Esophagus (tissue), 2 donors: ENCODE measurements around the gene AGBL2. TPM values are rescaled to one million over a fixed set of nuclear protein-coding genes. Genes with fewer than 3 reads are reported as not detected.
"Not testable (repeated sequence)": the region's sequence is repeated elsewhere in the genome, so short reads cannot be mapped to it uniquely, and the experiment has no call there.

Experiments
- H3K27ac ChIP-seq, 2 donors: one replicate each; pipeline ENCODE4 v1.5.1; 2013; ENCODE audit warnings: low read depth in 2 of 2, mild to moderate bottlenecking in 2 of 2, inconsistent platforms in 1 of 2, low read length in 1 of 2, moderate library complexity in 1 of 2
- H3K27me3 ChIP-seq, 2 donors: one replicate each; pipeline ENCODE4 v1.6.1; 2013; ENCODE audit warnings: low read length in 2 of 2, control low read depth in 1 of 2, mild to moderate bottlenecking in 1 of 2; ENCODE audit not compliant: insufficient read depth in 2 of 2, control insufficient read depth in 1 of 2
- H3K36me3 ChIP-seq, 2 donors: one replicate each; pipeline ENCODE4 v1.6.1; 2013; ENCODE audit warnings: low read length in 1 of 2; ENCODE audit not compliant: control insufficient read depth in 2 of 2, insufficient read depth in 2 of 2
- H3K4me1 ChIP-seq, 2 donors: one replicate each; pipeline ENCODE4 v1.6.1; 2013; ENCODE audit warnings: low read length in 1 of 2; ENCODE audit not compliant: control insufficient read depth in 2 of 2, insufficient read depth in 2 of 2
- H3K4me3 ChIP-seq, 2 donors: one replicate each; pipeline ENCODE4 v1.5.1; 2013; ENCODE audit warnings: low read length in 2 of 2, mild to moderate bottlenecking in 2 of 2, low read depth in 1 of 2, moderate library complexity in 1 of 2
- H3K9me3 ChIP-seq, 2 donors: one replicate each; pipeline ENCODE4 v1.6.1; 2013; ENCODE audit warnings: mild to moderate bottlenecking in 2 of 2, low read depth in 1 of 2, low read length in 1 of 2, moderate library complexity in 1 of 2; ENCODE audit not compliant: control insufficient read depth in 2 of 2, insufficient read depth in 1 of 2
- WGBS, 2 donors: extraction: QIAGEN DNeasy Blood & Tissue Kit; methylation state at CpG; one replicate each; pipeline ENCODE4 v1.1.7; 2013; 5-methylcytosine and 5-hydroxymethylcytosine counted together
- polyA plus RNA-seq, 2 donors: library from polyadenylated mRNA; stranded (reverse); fragments of 200-250 nt; gene quantifications; one replicate each; pipeline ENCODE4 v1.2.3, GENCODE V29; 2013
- donor health status: healthy with polysubstance abuse.
- donor health status: Bipolar disorder and iron deficiency.

The AGBL2 gene
- polyA plus RNA-seq, 2 donors = 0.69 to 1.7 TPM

DNA sequence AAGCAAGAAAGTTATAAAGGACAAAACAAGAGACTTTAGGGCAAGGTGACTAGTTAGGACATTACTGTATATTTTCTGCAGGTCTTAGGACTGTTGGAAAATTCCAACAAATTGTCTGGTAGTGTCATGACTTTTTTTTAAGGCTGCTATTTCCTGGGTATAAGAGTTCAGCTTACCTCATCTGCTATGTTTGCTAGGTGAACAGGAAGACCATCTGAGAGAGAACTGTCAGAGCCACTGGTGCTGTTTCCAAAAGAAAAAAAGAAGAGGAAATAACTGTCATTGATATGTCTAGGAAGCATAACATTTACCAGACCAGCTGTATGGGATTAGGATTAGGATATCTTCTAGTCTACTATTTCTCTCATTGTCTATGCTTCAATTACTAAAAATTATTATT lies 46.5 kb downstream of the AGBL2 start:
- Histone ChIP-seq H3K27me3 (no peaks in the 10 kb centered on the region), H3K36me3 (no peaks in the 10 kb centered on the region), H3K27ac (no peak overlapping the region), H3K4me3 (no peak overlapping the region), H3K4me1 (no peaks in the 10 kb centered on the region), H3K9me3 (no peaks in the 10 kb centered on the region)

DNA sequence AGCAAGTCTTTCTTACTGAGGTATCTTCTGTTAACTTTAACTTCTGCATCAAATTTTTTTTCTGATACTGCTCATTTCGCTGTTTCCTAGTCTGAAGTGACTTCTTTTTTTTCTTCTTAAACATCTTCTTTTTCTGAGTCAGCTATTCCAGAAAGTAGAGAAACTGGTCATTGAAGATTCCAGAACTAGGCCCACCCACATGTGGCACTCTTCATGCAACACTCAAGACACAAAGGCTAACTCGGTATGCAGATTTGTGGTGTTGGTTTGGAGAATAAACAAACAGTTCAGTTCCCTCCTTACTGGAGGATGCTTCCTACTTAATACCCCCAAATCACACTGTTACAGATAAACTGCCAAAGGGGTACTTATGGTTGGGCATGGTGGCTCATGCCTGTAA lies 47.6 kb downstream of the AGBL2 start:
- 73 to 85% methylated on average over 2 of the region's 2 CpGs for WGBS, 2 donors
- Histone ChIP-seq H3K36me3 (no peaks in the 10 kb centered on the region), H3K9me3 (no peaks in the 10 kb centered on the region), H3K4me3 (no peak overlapping the region), H3K27me3 (no peaks in the 10 kb centered on the region), H3K4me1 (no peaks in the 10 kb centered on the region), H3K27ac (no peak overlapping the region)

DNA sequence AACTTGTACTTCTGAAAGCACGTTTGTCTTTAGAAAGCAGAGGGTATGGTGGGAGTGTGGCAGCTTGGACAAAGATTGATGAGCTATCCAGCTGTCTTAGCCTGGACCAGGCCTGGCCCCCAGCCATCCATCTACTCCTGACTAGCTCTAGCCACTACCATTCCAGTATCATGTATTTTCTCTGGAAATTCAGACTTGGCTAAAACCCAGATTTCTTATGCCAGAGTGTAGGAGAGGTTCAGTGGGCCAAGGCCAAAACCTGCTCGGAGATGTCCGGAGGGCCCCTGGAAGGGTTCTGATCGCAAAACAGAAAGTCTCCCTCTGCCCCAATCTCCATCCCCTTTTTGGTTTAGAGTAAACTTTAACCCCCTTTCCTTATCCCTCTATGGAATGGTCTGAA lies 48.0 kb downstream of the AGBL2 start:
- Histone ChIP-seq H3K9me3 (no peaks in the 10 kb centered on the region), H3K27me3 (no peaks in the 10 kb centered on the region), H3K4me3 (no peak overlapping the region), H3K4me1 (no peaks in the 10 kb centered on the region), H3K36me3 (no peaks in the 10 kb centered on the region), H3K27ac (no peak overlapping the region)
- 75 to 76% methylated on average over 4 of the region's 4 CpGs for WGBS, 2 donors

DNA sequence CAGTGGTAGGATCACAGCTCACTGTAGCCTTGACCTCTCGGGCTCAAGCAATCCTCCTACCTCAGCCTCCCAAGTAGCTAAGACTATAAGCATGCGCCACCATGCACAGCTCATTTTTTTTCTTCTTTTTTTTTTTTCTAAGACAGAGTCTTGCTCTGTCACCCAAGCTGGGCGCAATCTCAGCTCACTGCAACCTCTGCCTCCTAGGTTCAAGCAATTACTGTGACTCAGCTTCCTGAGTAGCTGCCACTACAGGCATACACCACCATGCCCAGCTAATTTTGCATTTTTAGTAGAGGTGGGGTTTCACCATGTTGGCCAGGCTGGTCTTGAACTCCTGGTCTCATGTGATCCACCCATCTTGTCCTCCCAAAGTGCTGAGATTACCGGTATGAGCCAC lies 50.2 kb downstream of the AGBL2 start:
- not testable (repeated sequence) for H3K36me3 ChIP-seq, H3K27ac ChIP-seq, H3K4me1 ChIP-seq, H3K9me3 ChIP-seq, H3K4me3 ChIP-seq, H3K27me3 ChIP-seq
- 90 to 91% methylated on average over 4 of the region's 4 CpGs for WGBS, 2 donors

DNA sequence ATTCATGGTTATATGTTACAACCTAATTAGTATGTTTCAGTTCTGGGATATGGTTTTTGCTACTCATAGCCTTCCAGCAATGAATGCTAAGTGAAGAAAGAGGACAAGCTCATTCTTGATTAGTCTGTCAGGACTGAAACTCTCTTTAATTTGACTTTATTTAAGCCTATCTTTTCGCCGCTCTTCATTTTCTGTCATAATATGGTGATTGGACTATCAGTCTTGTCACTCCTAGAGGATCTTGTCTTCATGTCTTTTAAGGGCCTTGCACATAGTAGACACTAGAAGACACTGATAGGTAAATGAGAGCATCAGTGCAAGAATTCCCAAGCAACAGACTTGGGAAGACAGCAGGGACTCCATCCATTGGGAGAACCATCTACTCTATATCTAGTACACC lies 53.9 kb downstream of the AGBL2 start:
- Histone ChIP-seq H3K4me1 (no peaks in the 10 kb centered on the region), H3K27ac (no peak overlapping the region), H3K36me3 (no peaks in the 10 kb centered on the region), H3K4me3 (no peak overlapping the region), H3K27me3 (no peaks in the 10 kb centered on the region), H3K9me3 (no peaks in the 10 kb centered on the region)
- 95 to 99% methylated on average over 2 of the region's 2 CpGs for WGBS, 2 donors

DNA sequence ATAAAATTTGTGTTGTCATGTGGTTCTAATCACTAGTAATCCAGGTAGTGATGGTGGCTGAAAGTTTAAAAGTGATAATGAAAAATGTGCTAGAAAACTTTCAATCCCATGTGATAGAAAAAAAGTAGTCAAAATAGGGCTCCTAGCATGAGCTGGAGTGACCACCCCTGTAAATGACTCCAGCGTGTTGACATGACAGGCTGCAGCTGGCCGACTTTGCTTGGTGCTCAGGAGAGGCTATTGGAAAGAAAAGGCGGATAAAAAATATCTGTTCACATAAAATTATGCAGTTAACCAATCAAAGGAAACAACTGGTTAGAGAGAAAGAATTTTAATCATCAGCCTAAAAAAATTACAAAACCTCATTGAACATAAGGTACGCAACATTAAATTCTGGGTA lies 55.9 kb downstream of the AGBL2 start:
- 76% methylated on average over 4 of the region's 4 CpGs for WGBS, 2 donors
- H3K36me3 ChIP-seq = no peaks in the 10 kb centered on the region
- H3K27ac ChIP-seq = no peak overlapping the region
- no peaks in the 10 kb centered on the region for H3K4me1 ChIP-seq
- no peak overlapping the region for H3K4me3 ChIP-seq
- no peaks in the 10 kb centered on the region for H3K9me3 ChIP-seq
- no peaks in the 10 kb centered on the region for H3K27me3 ChIP-seq

DNA sequence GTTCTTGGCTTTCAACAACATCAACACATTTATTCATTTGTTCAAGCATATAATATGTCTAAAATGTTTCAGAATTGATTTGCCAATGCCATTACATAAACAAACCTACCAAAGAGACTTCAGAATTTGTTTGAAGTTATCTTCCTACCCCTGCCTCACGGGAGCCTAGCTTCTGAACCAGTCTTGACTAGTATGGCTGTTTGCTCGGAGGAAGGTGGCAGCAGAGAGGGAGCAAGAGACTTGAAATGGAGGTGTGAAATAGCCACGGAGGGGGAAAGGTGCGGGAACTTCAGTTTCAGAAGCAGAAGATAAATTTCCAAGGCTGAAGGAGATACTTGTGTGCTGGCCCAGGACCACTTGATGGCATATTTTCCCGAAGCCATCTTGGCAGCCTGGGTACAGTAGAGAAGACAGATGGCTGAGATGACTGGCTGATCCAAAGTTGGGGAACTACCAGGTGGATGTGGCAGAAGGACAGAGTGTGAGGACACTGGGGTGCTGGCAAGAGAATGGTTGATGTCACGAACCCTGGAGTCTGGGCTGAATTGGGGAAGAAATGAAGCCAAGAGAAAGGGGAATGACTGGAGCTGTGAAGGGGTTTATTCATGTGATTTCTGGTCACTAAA lies 58.8 kb downstream of the AGBL2 start:
- Histone ChIP-seq H3K27me3 (no peaks in the 10 kb centered on the region), H3K27ac (no peak overlapping the region), H3K4me3 (no peak overlapping the region), H3K9me3 (no peaks in the 10 kb centered on the region), H3K4me1 (no peaks in the 10 kb centered on the region), H3K36me3 (no peaks in the 10 kb centered on the region)
- WGBS, 2 donors = 71 to 80% methylated on average over 6 of the region's 6 CpGs

DNA sequence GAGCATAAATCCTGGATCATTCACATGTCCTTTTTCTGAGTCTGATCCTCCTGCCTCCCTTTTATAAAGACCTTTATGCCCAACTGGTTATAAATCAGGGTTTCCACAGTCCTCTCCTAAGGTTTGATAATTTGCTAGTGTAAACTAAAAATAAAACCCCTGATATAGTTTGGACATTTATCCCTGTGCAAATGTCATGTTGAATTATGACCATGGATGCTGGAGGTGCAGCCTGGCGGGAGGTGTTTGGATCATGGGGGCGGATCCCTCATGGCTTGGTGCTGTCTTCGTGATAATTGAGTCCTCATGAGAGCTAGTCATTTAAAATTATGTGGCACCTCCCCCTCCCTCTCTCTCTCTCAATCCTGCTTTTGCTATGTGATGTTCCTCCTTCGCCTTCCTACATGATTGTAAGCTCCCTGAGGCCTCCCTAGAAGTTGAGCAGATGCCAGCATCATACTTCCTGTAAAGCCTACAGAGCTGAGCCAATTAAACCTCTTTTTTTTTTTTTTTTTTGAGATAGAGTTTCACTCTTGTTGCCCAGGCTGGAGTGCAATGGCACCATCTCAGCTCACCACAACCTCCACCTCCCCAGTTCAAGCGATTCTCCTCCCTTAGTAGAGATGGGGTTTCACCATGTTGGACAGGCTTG lies 63.2 kb downstream of the AGBL2 start:
- H3K27ac ChIP-seq = no peak overlapping the region
- 91 to 95% methylated on average over 5 of the region's 5 CpGs for WGBS, 2 donors
- H3K27me3 ChIP-seq = no peaks in the 10 kb centered on the region
- H3K36me3 ChIP-seq = no peaks in the 10 kb centered on the region
- H3K4me3 ChIP-seq = no peak overlapping the region
- no peaks in the 10 kb centered on the region for H3K9me3 ChIP-seq
- no peaks in the 10 kb centered on the region for H3K4me1 ChIP-seq

DNA sequence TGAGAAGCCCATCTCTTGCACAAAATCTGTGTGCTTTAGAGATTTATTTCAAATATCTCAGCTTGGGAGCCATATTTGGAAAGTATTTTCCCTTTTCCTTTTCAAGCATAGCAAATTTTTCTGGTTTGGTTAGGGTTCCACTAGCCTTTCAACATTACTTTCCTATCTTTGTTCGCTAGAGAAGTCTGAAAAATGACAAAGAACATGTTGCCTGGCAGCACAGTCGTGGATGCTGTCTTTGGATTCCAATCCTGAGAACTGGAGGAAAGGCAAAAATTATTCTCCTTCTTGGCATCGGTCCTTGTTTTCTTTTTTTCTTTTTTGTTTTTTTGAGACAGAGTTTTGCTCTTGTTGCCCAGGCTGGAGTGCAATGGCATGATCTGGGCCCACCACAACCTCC lies 65.9 kb downstream of the AGBL2 start:
- H3K9me3 ChIP-seq = no peaks in the 10 kb centered on the region
- H3K27ac ChIP-seq = no peak overlapping the region
- WGBS, 2 donors = 69% methylated on average over 3 of the region's 3 CpGs
- H3K27me3 ChIP-seq = no peaks in the 10 kb centered on the region
- no peak overlapping the region for H3K4me3 ChIP-seq
- H3K4me1 ChIP-seq = no peaks in the 10 kb centered on the region
- H3K36me3 ChIP-seq = no peaks in the 10 kb centered on the region

DNA sequence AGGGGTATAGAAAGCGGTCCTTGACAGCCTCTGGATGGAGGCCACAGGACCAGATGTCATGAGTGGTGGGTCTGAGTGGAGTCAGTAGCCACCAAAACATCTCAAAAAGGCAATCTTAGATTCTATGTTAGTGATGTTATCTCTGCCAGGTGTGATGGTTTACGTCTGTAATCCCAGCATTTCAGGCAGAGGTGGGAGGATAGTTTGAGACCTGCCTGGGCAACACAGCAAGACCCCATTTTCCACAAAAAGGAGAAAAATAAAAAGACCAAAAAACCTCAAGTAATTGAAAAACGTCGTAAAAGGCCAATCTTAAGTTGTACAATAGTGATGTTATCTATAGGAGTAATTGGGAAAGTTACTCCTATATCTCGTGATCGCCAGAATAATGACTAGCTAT lies 69.2 kb downstream of the AGBL2 start:
- H3K4me1 ChIP-seq = peaks cover under 1% of the 10 kb centered on the region in 2 donors
- H3K27ac ChIP-seq = no peak overlapping the region
- no peaks in the 10 kb centered on the region for H3K27me3 ChIP-seq
- no peaks in the 10 kb centered on the region for H3K9me3 ChIP-seq
- no peaks in the 10 kb centered on the region for H3K36me3 ChIP-seq
- no peak overlapping the region for H3K4me3 ChIP-seq
- 90 to 94% methylated on average over 6 of the region's 6 CpGs for whole genome bisulfite sequencing, 2 donors
